ENCODE data around the gene DNAJC4.

Gene DNAJC4

GRCh38 chr11:64220798-64221197 lies 9.6 kb upstream of the DNAJC4 start:
- no peaks in the 10 kb centered on the region for H3K36me3 ChIP-seq (replicated peaks; ENCODE audit: insufficient read depth, low read length)
- H3K9me3 ChIP-seq (replicated peaks; ENCODE audit: insufficient read depth, low read length), result no peaks in the 10 kb centered on the region
- no peaks in the 10 kb centered on the region for H3K27me3 ChIP-seq (replicated peaks; ENCODE audit: insufficient read depth, low read length)
- no peaks in the 10 kb centered on the region for H3K4me1 ChIP-seq (ENCODE audit: low read length)
- no peak overlapping the region for H3K27ac ChIP-seq (ENCODE audit: low read length)
- H3K9me2 ChIP-seq (replicated peaks; ENCODE audit: insufficient read depth, low read length), result no peaks in the 10 kb centered on the region
- H4K20me1 ChIP-seq (ENCODE audit: insufficient read depth, low read length), result no peaks in the 10 kb centered on the region
- H3K4me3 ChIP-seq (ENCODE audit: low read length), result no peak overlapping the region
- TF ChIP-seq EZH2 (optimal IDR thresholded peaks at IDR 0.05; ENCODE audit: low read depth, low read length), result no peak
- no peak for TF ChIP-seq EZH2phosphoT487 (IDR thresholded peaks at IDR 0.05; ENCODE audit: low read length)
- no peak for TF ChIP-seq CTCF (IDR thresholded peaks at IDR 0.05; ENCODE audit: low read length)
- no peak overlapping the region for H2AFZ ChIP-seq (ENCODE audit: low read length)
- no peak for DNase-seq
- no peaks in the 10 kb centered on the region for H3F3A ChIP-seq (ENCODE audit: insufficient read depth, low read length)
- H3K4me2 ChIP-seq (ENCODE audit: low read depth, low read length), result no peak overlapping the region
- no peak overlapping the region for H3K9ac ChIP-seq (ENCODE audit: low read length)
- H3K79me2 ChIP-seq (ENCODE audit: low read length), result peaks cover 9% of the 10 kb centered on the region

DNA sequence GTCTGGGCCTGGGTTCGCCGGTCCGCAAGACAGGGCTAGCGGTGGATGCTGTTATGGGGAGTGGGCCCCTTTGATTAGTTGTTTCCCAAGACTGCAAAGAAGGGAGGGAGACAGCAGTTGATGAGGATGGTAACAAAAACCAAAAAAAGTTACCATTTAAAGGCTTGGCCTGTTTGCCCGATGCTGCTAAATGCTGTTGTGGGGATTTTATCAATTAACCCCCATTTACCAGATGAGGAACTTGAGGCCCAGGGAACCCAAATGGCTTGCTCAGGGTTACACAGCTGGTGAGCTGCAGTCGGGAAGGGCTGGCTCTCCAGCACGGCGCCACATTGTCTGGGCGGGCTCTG lies 7.7 kb upstream of the DNAJC4 start:
- Histone ChIP-seq H3K27ac (ENCODE audit: low read length) (no peak overlapping the region), H3K4me1 (ENCODE audit: low read length) (peaks cover 10% of the 10 kb centered on the region), H4K20me1 (ENCODE audit: insufficient read depth, low read length) (no peaks in the 10 kb centered on the region)

DNA sequence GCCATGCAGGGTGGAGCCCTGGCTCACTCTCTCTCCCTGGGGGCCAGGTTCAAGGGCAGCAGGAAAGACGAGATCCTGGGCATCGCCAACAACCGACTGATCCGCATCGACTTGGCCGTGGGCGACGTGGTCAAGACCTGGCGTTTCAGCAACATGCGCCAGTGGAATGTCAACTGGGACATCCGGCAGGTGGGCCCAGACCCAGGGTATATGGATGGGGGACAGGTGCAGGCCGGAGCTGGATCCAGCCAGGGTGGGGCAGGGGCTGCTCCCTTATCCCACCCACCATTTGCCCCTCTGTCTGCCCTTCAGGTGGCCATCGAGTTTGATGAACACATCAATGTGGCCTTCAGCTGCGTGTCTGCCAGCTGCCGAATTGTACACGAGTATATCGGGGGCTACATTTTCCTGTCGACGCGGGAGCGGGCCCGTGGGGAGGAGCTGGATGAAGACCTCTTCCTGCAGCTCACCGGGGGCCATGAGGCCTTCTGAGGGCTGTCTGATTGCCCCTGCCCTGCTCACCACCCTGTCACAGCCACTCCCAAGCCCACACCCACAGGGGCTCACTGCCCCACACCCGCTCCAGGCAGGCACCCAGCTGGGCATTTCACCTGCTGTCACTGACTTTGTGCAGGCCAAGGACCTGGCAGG lies 7.2 kb upstream of the DNAJC4 start:
- Histone ChIP-seq H3K4me1 (ENCODE audit: low read length) (peaks cover 10% of the 10 kb centered on the region), H3K36me3 (replicated peaks; ENCODE audit: insufficient read depth, low read length) (no peaks in the 10 kb centered on the region), H3K79me2 (ENCODE audit: low read length) (peaks cover 25% of the 10 kb centered on the region), H2AFZ (ENCODE audit: low read length) (no peak overlapping the region), H3F3A (ENCODE audit: insufficient read depth, low read length) (no peaks in the 10 kb centered on the region), H3K9me3 (replicated peaks; ENCODE audit: insufficient read depth, low read length) (no peaks in the 10 kb centered on the region), H3K4me3 (ENCODE audit: low read length) (no peak overlapping the region), H3K27ac (ENCODE audit: low read length) (no peak overlapping the region), H3K27me3 (replicated peaks; ENCODE audit: insufficient read depth, low read length) (no peaks in the 10 kb centered on the region), H3K4me2 (ENCODE audit: low read depth, low read length) (no peak overlapping the region), H3K9ac (ENCODE audit: low read length) (no peak overlapping the region), H3K9me2 (replicated peaks; ENCODE audit: insufficient read depth, low read length) (no peaks in the 10 kb centered on the region), H4K20me1 (ENCODE audit: insufficient read depth, low read length) (no peaks in the 10 kb centered on the region)
- no peak for DNase-seq
- TF ChIP-seq EZH2phosphoT487 (IDR thresholded peaks at IDR 0.05; ENCODE audit: low read length) (no peak), CTCF (IDR thresholded peaks at IDR 0.05; ENCODE audit: low read length) (no peak), EZH2 (optimal IDR thresholded peaks at IDR 0.05; ENCODE audit: low read depth, low read length) (no peak)

More for the DNA sequence above, 7.7 kb upstream of the DNAJC4 start:
- Histone ChIP-seq H3K9me2 (replicated peaks; ENCODE audit: insufficient read depth, low read length) (no peaks in the 10 kb centered on the region), H3K79me2 (ENCODE audit: low read length) (peaks cover 25% of the 10 kb centered on the region), H3F3A (ENCODE audit: insufficient read depth, low read length) (no peaks in the 10 kb centered on the region), H3K4me2 (ENCODE audit: low read depth, low read length) (no peak overlapping the region), H3K36me3 (replicated peaks; ENCODE audit: insufficient read depth, low read length) (no peaks in the 10 kb centered on the region), H3K4me3 (ENCODE audit: low read length) (no peak overlapping the region), H3K9me3 (replicated peaks; ENCODE audit: insufficient read depth, low read length) (no peaks in the 10 kb centered on the region), H3K27me3 (replicated peaks; ENCODE audit: insufficient read depth, low read length) (no peaks in the 10 kb centered on the region), H3K9ac (ENCODE audit: low read length) (no peak overlapping the region), H2AFZ (ENCODE audit: low read length) (no peak overlapping the region)
- no peak for DNase-seq
- TF ChIP-seq CTCF (IDR thresholded peaks at IDR 0.05; ENCODE audit: low read length) (no peak), EZH2 (optimal IDR thresholded peaks at IDR 0.05; ENCODE audit: low read depth, low read length) (no peak), EZH2phosphoT487 (IDR thresholded peaks at IDR 0.05; ENCODE audit: low read length) (no peak)
